Fibroblast of lung (primary cell): ENCODE measurements around the gene EMP3.

ENCODE experiments used
- EZH2 ChIP-seq: IDR thresholded peaks from 2 replicates; pipeline ENCODE4 v1.5.1; 2012; ENCODE audit warnings: low read length, control low read depth, mild to moderate bottlenecking; ENCODE audit errors: missing control alignments
- TF ChIP-seq, protein P1 (sequence below), 2 donors: IDR thresholded peaks in 1 of 2; conservative IDR thresholded peaks in 1 of 2; 1 replicate in 1 of 2; 2 replicates in 1 of 2; pipeline ENCODE4 v1.5.1; 2011 to 2012; ENCODE audit warnings: low read length in 2 of 2, control low read depth in 1 of 2, inconsistent platforms in 1 of 2, low read depth in 1 of 2, mild to moderate bottlenecking in 1 of 2

GRCh38 chr19:48311384-48311783 lies 14.0 kb upstream of the EMP3 start:
- TF ChIP-seq, protein P1, sequence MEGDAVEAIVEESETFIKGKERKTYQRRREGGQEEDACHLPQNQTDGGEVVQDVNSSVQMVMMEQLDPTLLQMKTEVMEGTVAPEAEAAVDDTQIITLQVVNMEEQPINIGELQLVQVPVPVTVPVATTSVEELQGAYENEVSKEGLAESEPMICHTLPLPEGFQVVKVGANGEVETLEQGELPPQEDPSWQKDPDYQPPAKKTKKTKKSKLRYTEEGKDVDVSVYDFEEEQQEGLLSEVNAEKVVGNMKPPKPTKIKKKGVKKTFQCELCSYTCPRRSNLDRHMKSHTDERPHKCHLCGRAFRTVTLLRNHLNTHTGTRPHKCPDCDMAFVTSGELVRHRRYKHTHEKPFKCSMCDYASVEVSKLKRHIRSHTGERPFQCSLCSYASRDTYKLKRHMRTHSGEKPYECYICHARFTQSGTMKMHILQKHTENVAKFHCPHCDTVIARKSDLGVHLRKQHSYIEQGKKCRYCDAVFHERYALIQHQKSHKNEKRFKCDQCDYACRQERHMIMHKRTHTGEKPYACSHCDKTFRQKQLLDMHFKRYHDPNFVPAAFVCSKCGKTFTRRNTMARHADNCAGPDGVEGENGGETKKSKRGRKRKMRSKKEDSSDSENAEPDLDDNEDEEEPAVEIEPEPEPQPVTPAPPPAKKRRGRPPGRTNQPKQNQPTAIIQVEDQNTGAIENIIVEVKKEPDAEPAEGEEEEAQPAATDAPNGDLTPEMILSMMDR (conservative IDR thresholded peaks at IDR 0.05 in 1 of 2, IDR thresholded peaks at IDR 0.05 in 1 of 2; ENCODE audit: low read depth in 1 of 2, low read length in 2 of 2) = no peak
- no peak for TF ChIP-seq EZH2
